K562 treated with DMSO at 1 percent for 12 hours (cell line): ENCODE measurements around the gene DKC1. TPM values are rescaled to one million over a fixed set of nuclear protein-coding genes. Genes with fewer than 3 reads are reported as not detected.

Experiments
- total RNA-seq: library from RNA; unstranded; fragments of 300-600 nt; gene quantifications from 2 replicates; pipeline ENCODE4 v1.2.3, GENCODE V29; 2022; ENCODE audit not compliant: insufficient read depth

Gene DKC1
- 67.5 and 90.0 TPM in 2 replicates for total RNA-seq

GRCh38 chrX:154762537-154763296, at the start of gene DKC1:
TSS of gene DKC1 (plus strand) at chrX:154762864. CDS start at chrX:154762966, 102 bp downstream.

DNA sequence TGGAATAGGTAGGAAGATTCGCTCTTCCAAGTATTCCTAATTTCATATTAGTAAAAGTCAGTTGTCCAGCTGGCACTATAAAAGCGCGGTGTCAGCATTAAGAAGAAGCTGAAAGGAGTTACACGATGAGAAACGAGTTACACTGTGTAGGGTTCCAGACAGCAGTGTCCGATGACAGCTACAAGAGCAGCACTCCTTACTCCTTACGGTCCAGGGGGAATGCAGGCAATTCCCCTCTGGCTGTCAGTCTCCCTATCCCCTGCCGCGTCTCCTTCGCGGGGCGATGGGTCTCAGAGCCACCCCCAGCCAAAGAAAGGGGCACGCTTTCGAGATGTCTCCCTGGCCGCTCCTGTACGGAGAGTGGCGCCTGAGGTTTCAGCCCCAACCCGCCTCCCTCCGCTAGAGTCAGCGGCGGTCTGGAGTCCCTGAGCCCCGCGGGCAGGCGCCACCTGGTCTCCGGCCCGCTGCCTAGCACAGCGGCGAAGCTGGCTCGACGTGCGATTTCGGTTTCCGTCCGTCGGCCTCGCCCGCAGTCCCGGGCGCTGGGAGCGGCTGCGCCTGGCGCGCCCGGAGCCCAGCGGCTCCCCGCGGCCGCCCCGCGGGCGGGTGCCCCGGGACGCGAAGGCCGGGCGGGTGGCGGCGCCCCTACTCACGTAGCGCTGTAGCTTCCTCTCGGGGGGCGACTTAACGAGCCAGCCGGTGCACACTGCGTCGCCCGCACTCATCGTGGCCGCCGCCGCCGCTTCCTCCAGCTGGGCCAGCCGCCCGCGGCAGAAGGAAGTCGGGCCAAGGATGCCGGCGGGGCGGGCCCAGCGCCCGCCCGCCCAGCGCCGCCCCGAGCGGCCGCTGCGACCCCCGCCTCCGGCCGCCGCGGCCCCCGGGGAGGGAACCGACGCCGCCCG, 12.1 kb upstream of the DKC1 start, which contains the start of gene GAB3:
Gene GAB3, minus strand, starts transcription at position 777 of the 902 bp plus-strand sequence. Its CDS starts 52 bp downstream, at position 725.

GRCh38 chrX:154804957-154805695, 42.5 kb downstream of the DKC1 start, which contains the start of gene MPP1:
TSS of gene MPP1 (minus strand) at chrX:154805485. CDS start at chrX:154805373, 112 bp downstream.

Other genes with a start within 250 kb of the DKC1 start
- gene FAM3A, start 246.6 kb upstream of the DKC1 start, total RNA-seq: 90.5 and 100 TPM in 2 replicates
- gene G6PD, start 216.0 kb upstream of the DKC1 start, total RNA-seq: 131 and 186 TPM in 2 replicates
- gene IKBKG, start 215.2 kb upstream of the DKC1 start, total RNA-seq: 42.2 and 49.6 TPM in 2 replicates
- not detected in 2 replicates for gene CTAG1A, start 177.7 kb upstream of the DKC1 start, total RNA-seq
- not detected in 2 replicates for gene CTAG1B, start 143.6 kb upstream of the DKC1 start, total RNA-seq
- gene CTAG2, start 109.3 kb upstream of the DKC1 start, total RNA-seq: 16.6 and 36.6 TPM in 2 replicates
- gene GAB3, start 11.8 kb upstream of the DKC1 start, total RNA-seq: 5.4 and 12.2 TPM in 2 replicates
- gene MPP1, start 42.6 kb downstream of the DKC1 start, total RNA-seq: 156 and 272 TPM in 2 replicates
- not detected in 2 replicates for gene SMIM9, start 71.8 kb downstream of the DKC1 start, total RNA-seq
- gene F8A1, start 123.5 kb downstream of the DKC1 start, total RNA-seq: not detected in 2 replicates